Right lobe of liver (tissue), 6 donors: Measurements from ENCODE around the gene LRRC4. TPM values are rescaled to one million over a fixed set of nuclear protein-coding genes. Genes with fewer than 3 reads are reported as not detected.
A peak's percentile ranks its signal among the peaks of the same experiment; 100 is the strongest.

Experiments
- ATAC-seq, 4 donors: fragments of 200-7000 bp; cut with Tn5 transposase; one replicate each; pipeline ENCODE4 v1.9.1; 2020; ENCODE audit warnings: mild to moderate bottlenecking in 4 of 4, moderate library complexity in 4 of 4
- DNase-seq, 3 donors: peaks; one replicate each; pipeline ENCODE4 v3.0.0-alpha.2; 2020
- H3K27ac ChIP-seq, 3 donors: fragments of 200-600 bp; one replicate each; pipeline ENCODE4 v1.8.0; 2022
- H3K27me3 ChIP-seq, 2 donors: fragments of 200-600 bp; one replicate each; pipeline ENCODE4 v1.8.0; 2022
- H3K36me3 ChIP-seq, 4 donors: fragments of 200-600 bp; sonication (generic) in 1 of 4; one replicate each; pipeline versions ENCODE4 v1.5.1 to v1.8.0; 2017 to 2022; ENCODE audit warnings: control low read depth in 1 of 4
- H3K4me1 ChIP-seq, 4 donors: fragments of 200-600 bp; sonication (generic) in 1 of 4; one replicate each; pipeline versions ENCODE4 v1.5.1 to v1.8.0; 2017 to 2022; ENCODE audit warnings: control low read depth in 1 of 4
- H3K4me3 ChIP-seq, 3 donors: fragments of 200-600 bp; one replicate each; pipeline ENCODE4 v1.8.0; 2022
- H3K9me3 ChIP-seq, 4 donors: fragments of 200-600 bp; sonication (generic) in 1 of 4; one replicate each; pipeline versions ENCODE4 v1.5.1 to v1.8.0; 2017 to 2022; ENCODE audit warnings: control low read depth in 1 of 4
- CTCF ChIP-seq, 4 donors: fragments of 200-600 bp in 3 of 4; fragments of 450-650 bp in 1 of 4; IDR thresholded peaks; one replicate each; pipeline versions ENCODE4 v1.5.1 to v1.8.0; 2016 to 2022; ENCODE audit warnings: antibody characterized with exemption in 4 of 4, mild to moderate bottlenecking in 2 of 4
- POLR2A ChIP-seq: fragments of 450-650 bp; IDR thresholded peaks from one replicate; pipeline ENCODE4 v1.6.1; 2017; ENCODE audit warnings: antibody characterized with exemption, mild to moderate bottlenecking
- WGBS: methylation state at CpG from one replicate; pipeline ENCODE4 v1.1.6; 2018; ENCODE audit warnings: low coverage, low lambda C conversion rate; ENCODE audit not compliant: insufficient coverage; ENCODE audit errors: missing lambda C conversion rate; 5-methylcytosine and 5-hydroxymethylcytosine counted together
- intact Hi-C, 2 donors: fragments of 100-400 bp; cut with DNase I; formaldehyde crosslinking; loops; one replicate each; pipeline versions ENCODE4 v1.11.2 to v1.14.1; 2022
- total RNA-seq, 6 experiments: library from RNA; depleted of rRNA in 2 of 6; stranded (reverse); fragments of >200 nt in 2 of 6; fragmentation: NEBNext Ultra II Directional in 3 of 6; extraction: Animal tissue kit (Norgen Biotek cat#: 25700) in 3 of 6; gene quantifications; one replicate each; pipeline versions ENCODE4 v1.1.0 to v1.2.4, GENCODE V29; 2016 to 2023
- donor health status: DM: no; HTN: yes; CAD: no.
- donor health status: DM: no; HTN: no; CAD: no.
- donor health status: DM: no; HTN: no; CAD: no.
- donor health status: DM: no; HTN: yes; CAD: no.
- donor health status: DM: no; HTN: yes; CAD: no.

LRRC4 gene
- total RNA-seq, 6 experiments from 2014 or later = 0.74 to 4.0 (median 2.5) TPM

- H3K4me3 ChIP-seq = no peak overlapping the region
- intact Hi-C loops = no loop called here
- TF ChIP-seq POLR2A = no peak
- no peak for TF ChIP-seq CTCF (IDR thresholded peaks at IDR 0.05)
- DNase-seq (no peak), ATAC-seq (no peak)
- no peaks in the 10 kb centered on the region for H3K27me3 ChIP-seq
- H3K36me3 ChIP-seq = no peaks in the 10 kb centered on the region
- whole genome bisulfite sequencing = 92% methylated on average over 2 of the region's 8 CpGs
- peak overlapping the region in 2 of 3 donors; percentile 52 to 77 for H3K27ac ChIP-seq
- H3K4me1 ChIP-seq = peaks cover 0 to 81% (median 31%) of the 10 kb centered on the region in 4 donors
- no peaks in the 10 kb centered on the region for H3K9me3 ChIP-seq
Measured at GRCh38 chr7:128006550-128007302, 24.5 kb downstream of the LRRC4 start.

GRCh38 chr7:128005759-128006159, 25.5 kb downstream of the LRRC4 start:
- no peak for TF ChIP-seq POLR2A
- H3K9me3 ChIP-seq = no peaks in the 10 kb centered on the region
- peaks cover 0 to 80% (median 29%) of the 10 kb centered on the region in 4 donors for H3K4me1 ChIP-seq
- WGBS = 58% methylated on average over 2 of the region's 3 CpGs
- H3K27me3 ChIP-seq = no peaks in the 10 kb centered on the region
- DNase-seq = peak in 2 of 3 donors; percentile 71 to 78
- H3K27ac ChIP-seq = peak overlapping the region in 2 of 3 donors; percentile 52 to 77
- no peaks in the 10 kb centered on the region for H3K36me3 ChIP-seq
- ATAC-seq = peak; percentile 68 to 82 (median 72)
- intact Hi-C loops = no loop called here
- no peak overlapping the region for H3K4me3 ChIP-seq

- Histone ChIP-seq H3K9me3 (no peaks in the 10 kb centered on the region), H3K27ac (peak overlapping the region in 2 of 3 donors; percentile 52 to 77), H3K4me3 (no peak overlapping the region), H3K36me3 (no peaks in the 10 kb centered on the region), H3K27me3 (no peaks in the 10 kb centered on the region), H3K4me1 (peaks cover 0 to 79% (median 27%) of the 10 kb centered on the region in 4 donors)
- peak in 1 of 4 donors; percentile 7 for ATAC-seq
- no peak for DNase-seq
- TF ChIP-seq CTCF (IDR thresholded peaks at IDR 0.05) = no peak
- TF ChIP-seq POLR2A = no peak
- WGBS = 52% methylated on average over 6 of the region's 7 CpGs
- intact Hi-C loops = no loop called here
Measured at GRCh38 chr7:128005117-128005516, 26.1 kb downstream of the LRRC4 start.

- peak; percentile 45 to 65 (median 55) for ATAC-seq
- Histone ChIP-seq H3K27ac (peak overlapping the region in 2 of 3 donors; percentile 52 to 77), H3K9me3 (no peaks in the 10 kb centered on the region), H3K4me1 (peaks cover 0 to 79% (median 27%) of the 10 kb centered on the region in 4 donors), H3K4me3 (no peak overlapping the region), H3K27me3 (no peaks in the 10 kb centered on the region), H3K36me3 (no peaks in the 10 kb centered on the region)
- DNase-seq = peak in 1 of 3 donors; percentile 68
- intact Hi-C loops = no loop called here
- 50% methylated on average over 6 of the region's 6 CpGs for WGBS
- TF ChIP-seq CTCF (IDR thresholded peaks at IDR 0.05) (no peak), POLR2A (no peak)
Measured at GRCh38 chr7:128004623-128005022, 26.6 kb downstream of the LRRC4 start.

- intact Hi-C loops = no loop called here
- WGBS = 57% methylated on average over 1 of the region's 2 CpGs
- H3K4me3 ChIP-seq = no peak overlapping the region
- DNase-seq (no peak), ATAC-seq (peak in 1 of 4 donors; percentile 4)
- no peaks in the 10 kb centered on the region for H3K27me3 ChIP-seq
- H3K27ac ChIP-seq = peak overlapping the region in 2 of 3 donors; percentile 52 to 77
- no peaks in the 10 kb centered on the region for H3K36me3 ChIP-seq
- no peaks in the 10 kb centered on the region for H3K9me3 ChIP-seq
- TF ChIP-seq CTCF (IDR thresholded peaks at IDR 0.05) (no peak), POLR2A (no peak)
- peaks cover 0 to 77% (median 26%) of the 10 kb centered on the region in 4 donors for H3K4me1 ChIP-seq
Measured at GRCh38 chr7:128003787-128004186, 27.4 kb downstream of the LRRC4 start.
